ENCODE measurements around the gene ITPK1.
A peak's percentile ranks its signal among the peaks of the same experiment; 100 is the strongest.

Gene ITPK1

GRCh38 chr14:92924247-92924646 is 191.5 kb downstream of the ITPK1 start:
- no peak for DNase-seq (ENCODE audit: low read depth in 2 of 2)

GRCh38 chr14:92923744-92924103 is 192.0 kb downstream of the ITPK1 start:
- DNase-seq (ENCODE audit: low read depth in 2 of 2), result no peak

GRCh38 chr14:92922883-92923743 is 192.6 kb downstream of the ITPK1 start, which contains the start of gene CHGA:
TSS of gene CHGA (plus strand) at chr14:92923150. CDS start at chr14:92923360, 210 bp downstream.
- DNase-seq (ENCODE audit: low read depth in 2 of 2), result peak; percentile 13 to 31

GRCh38 chr14:92922155-92922735 is 193.5 kb downstream of the ITPK1 start:
- DNase-seq (ENCODE audit: low read depth in 2 of 2), result no peak

GRCh38 chr14:92920001-92920400 is 195.7 kb downstream of the ITPK1 start:
- DNase-seq (ENCODE audit: low read depth in 2 of 2), result no peak

GRCh38 chr14:92917956-92918355 is 197.8 kb downstream of the ITPK1 start:
- no peak for DNase-seq (ENCODE audit: low read depth in 2 of 2)

- DNase-seq (ENCODE audit: low read depth in 2 of 2), result no peak
Observed at GRCh38 chr14:92917041-92917940, 198.4 kb downstream of the ITPK1 start.

GRCh38 chr14:92916201-92916600 is 199.5 kb downstream of the ITPK1 start:
- DNase-seq (ENCODE audit: low read depth in 2 of 2), result no peak

- peak in 1 of 2 donors; percentile 23 for DNase-seq (ENCODE audit: low read depth in 2 of 2)
Observed at GRCh38 chr14:92914087-92914656, 201.6 kb downstream of the ITPK1 start.

GRCh38 chr14:92907316-92907911 is 208.3 kb downstream of the ITPK1 start:
- DNase-seq (ENCODE audit: low read depth in 2 of 2), result no peak

GRCh38 chr14:92906823-92907222 is 208.9 kb downstream of the ITPK1 start:
- no peak for DNase-seq (ENCODE audit: low read depth in 2 of 2)

GRCh38 chr14:92906420-92906819 is 209.3 kb downstream of the ITPK1 start:
- no peak for DNase-seq (ENCODE audit: low read depth in 2 of 2)

- DNase-seq (ENCODE audit: low read depth in 2 of 2), result no peak
Observed at GRCh38 chr14:92905667-92906066, 210.1 kb downstream of the ITPK1 start.

GRCh38 chr14:92903359-92903758 is 212.4 kb downstream of the ITPK1 start:
- DNase-seq (ENCODE audit: low read depth in 2 of 2), result no peak

GRCh38 chr14:92902726-92903125 is 213.0 kb downstream of the ITPK1 start:
- no peak for DNase-seq (ENCODE audit: low read depth in 2 of 2)

GRCh38 chr14:92902191-92902590 is 213.5 kb downstream of the ITPK1 start:
- DNase-seq (ENCODE audit: low read depth in 2 of 2), result no peak

GRCh38 chr14:92900660-92901059 is 215.1 kb downstream of the ITPK1 start:
- DNase-seq (ENCODE audit: low read depth in 2 of 2), result no peak

- DNase-seq (ENCODE audit: low read depth in 2 of 2), result no peak
Observed at GRCh38 chr14:92898566-92899131, 217.1 kb downstream of the ITPK1 start.

- DNase-seq (ENCODE audit: low read depth in 2 of 2), result peak; percentile 15 to 39
Observed at GRCh38 chr14:92897922-92898565, 217.7 kb downstream of the ITPK1 start.

GRCh38 chr14:92895352-92895878 is 220.3 kb downstream of the ITPK1 start:
- DNase-seq (ENCODE audit: low read depth in 2 of 2), result no peak

All from activated CD4-positive, alpha-beta T cell treated with anti-CD3 and anti-CD28 coated beads for 24 hours (primary cell).